NCI-H69 (cell line): Measurements from ENCODE around the gene FMO3.

Experiments
- DNase-seq: peaks from one replicate; lab custom pipeline; 2025; lab: John Stamatoyannopoulos, UW

Gene FMO3

DNA sequence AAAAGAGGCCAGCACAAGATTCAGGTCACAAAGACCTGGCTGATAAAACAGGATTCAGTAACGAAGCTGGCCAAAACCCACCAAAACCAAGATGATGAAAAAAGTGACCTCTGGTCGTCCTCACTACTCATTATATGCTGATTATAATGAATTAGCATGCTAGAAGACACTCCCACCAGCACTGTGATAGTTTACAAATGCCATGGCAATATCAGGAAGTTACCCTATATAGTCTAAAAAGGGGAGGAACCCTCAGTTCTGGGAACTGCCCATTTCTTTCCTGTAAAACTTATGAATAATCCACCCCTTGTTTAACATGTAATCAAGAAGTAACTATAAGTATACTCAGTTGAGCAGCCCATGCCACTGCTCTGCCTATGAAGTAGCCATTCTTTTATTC, 68.4 kb downstream of the FMO3 start:
- no peak for DNase-seq

DNA sequence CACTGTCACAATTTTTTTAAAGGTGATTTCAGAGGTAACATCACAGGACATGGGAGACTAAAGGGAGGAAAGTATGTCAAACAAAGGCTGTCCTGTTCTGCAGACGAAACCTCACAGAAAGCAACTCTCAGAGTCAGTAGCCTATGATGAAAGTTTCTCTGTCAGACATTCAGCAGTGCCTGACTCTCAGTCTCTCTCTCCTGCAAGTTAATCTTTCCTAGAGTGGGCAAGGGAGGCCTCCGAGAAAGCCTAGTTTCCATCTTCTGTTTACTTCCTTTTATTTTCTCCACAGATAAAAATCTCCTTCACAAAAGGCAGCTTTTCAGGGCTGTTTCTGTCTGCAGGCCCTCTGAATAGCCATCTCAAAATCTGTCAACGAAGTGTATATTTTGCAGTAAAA, 69.5 kb downstream of the FMO3 start:
- no peak for DNase-seq

DNA sequence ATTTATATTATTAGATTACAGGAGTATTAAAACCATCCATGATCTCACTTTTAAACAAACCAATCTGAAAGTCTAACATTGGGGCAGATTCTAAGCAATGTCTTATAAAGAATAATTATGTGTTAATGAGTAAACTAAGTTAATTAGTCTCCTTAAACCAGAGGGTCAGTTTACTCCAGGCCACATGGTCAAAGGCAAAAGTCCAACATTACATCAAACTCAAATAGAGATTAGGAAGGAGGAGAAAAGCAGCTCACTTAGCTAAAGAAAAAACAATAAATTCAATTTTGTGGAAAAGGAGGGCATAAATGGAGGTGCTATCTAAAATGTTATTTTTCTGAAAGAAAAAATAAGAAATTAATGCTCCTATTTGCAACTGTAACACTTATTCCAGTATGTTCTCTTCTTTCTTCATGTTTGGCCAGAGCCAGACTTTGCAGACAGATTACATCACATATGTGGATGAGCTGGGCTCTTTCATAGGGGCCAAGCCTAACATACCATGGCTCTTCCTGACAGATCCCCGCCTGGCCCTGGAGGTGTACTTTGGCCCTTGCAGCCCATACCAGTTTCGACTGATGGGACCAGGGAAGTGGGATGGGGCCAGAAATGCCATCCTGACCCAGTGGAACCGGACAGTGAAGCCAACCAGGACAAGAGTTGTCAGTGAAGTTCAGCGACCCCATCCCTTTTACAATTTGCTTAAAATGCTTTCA, 70.1 kb downstream of the FMO3 start:
- DNase-seq: no peak

DNA sequence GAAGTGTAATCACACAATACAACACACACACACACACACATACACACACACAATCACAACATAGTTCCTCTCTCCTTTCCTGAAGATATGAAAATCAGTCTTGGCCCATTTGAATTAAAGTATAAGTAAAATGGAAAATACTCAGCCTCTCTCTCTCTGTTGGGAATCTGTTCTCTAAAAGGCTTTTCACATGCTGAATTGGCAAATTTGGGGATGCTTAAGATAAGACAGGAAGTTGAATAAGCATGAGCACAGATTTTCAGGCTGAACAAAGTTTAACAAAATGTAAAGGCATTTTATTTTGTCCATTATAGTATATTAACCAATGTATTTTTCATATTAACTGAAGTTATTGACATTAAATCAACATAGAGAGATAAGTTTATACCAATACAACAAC, 70.7 kb downstream of the FMO3 start:
- no peak for DNase-seq

DNA sequence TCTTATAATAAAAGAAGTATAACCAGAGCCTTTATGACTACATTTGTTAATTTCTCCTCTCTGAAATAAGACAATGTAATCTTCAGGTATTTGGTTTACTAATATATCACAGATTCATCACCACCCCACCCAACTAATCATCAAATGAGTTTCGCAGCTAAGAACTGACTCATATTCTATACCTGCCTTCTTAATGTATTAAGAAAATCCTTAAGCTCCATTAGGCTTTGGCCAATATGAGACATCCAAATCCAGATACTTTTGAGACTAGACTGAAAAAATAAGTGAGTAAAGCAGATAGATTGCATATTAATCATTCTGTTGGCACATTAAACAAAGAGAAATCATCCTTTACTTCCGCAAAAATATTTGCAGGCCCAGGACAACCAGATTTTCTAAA, 75.7 kb downstream of the FMO3 start:
- DNase-seq: no peak
